Loucy (cell line): ENCODE measurements around the gene TBC1D7.

Experiments used
- CTCF ChIP-seq: fragments of 200-600 bp; sonication (generic); conservative IDR thresholded peaks from 2 replicates; pipeline ENCODE4 v1.5.1; 2014; ENCODE audit warnings: mild to moderate bottlenecking, antibody characterized with exemption, low read length
- EZH2phosphoT487 ChIP-seq: fragments of 200-600 bp; IDR thresholded peaks from 2 replicates; pipeline ENCODE4 v1.6.1; 2018; ENCODE audit warnings: antibody characterized with exemption, mild to moderate bottlenecking, moderate library complexity, borderline replicate concordance

GRCh38 chr6:13256266-13257001 is 71.9 kb downstream of the TBC1D7 start:
- TF ChIP-seq CTCF = no peak
- no peak for TF ChIP-seq EZH2phosphoT487
